Umbilical cord (tissue), 1 donor: ENCODE measurements around the gene ILF2. TPM values are rescaled to one million over a fixed set of nuclear protein-coding genes. Genes with fewer than 3 reads are reported as not detected.

Source experiments
- total RNA-seq: library from RNA; depleted of rRNA; stranded (reverse); fragments of >200 nt; gene quantifications from one replicate; pipeline ENCODE4 v1.2.3, GENCODE V29; 2014; ENCODE audit warnings: low replicate concordance; ENCODE audit not compliant: insufficient read depth

The ILF2 gene
- total RNA-seq, 1 donor from 2014 or later = 72.2 TPM

Other genes starting within 250 kb of the ILF2 start
- not detected for gene S100A7, start 210.3 kb downstream of the ILF2 start, total RNA-seq
- gene S100A6, start 135.0 kb downstream of the ILF2 start, total RNA-seq = 216 TPM
- gene S100A5, start 130.1 kb downstream of the ILF2 start, total RNA-seq = not detected
- 122 TPM for gene S100A4, start 125.2 kb downstream of the ILF2 start, total RNA-seq
- not detected for gene S100A3, start 121.7 kb downstream of the ILF2 start, total RNA-seq
- 20.7 TPM for gene S100A2, start 105.1 kb downstream of the ILF2 start, total RNA-seq
- gene S100A16, start 57.9 kb downstream of the ILF2 start, total RNA-seq = 40.0 TPM
- 29.6 TPM for gene S100A14, start 54.7 kb downstream of the ILF2 start, total RNA-seq
- 26.5 TPM for gene S100A13, start 43.5 kb downstream of the ILF2 start, total RNA-seq
- gene S100A1, start 42.6 kb downstream of the ILF2 start, total RNA-seq = 0.24 TPM
- 30.6 TPM for gene CHTOP, start 36.9 kb downstream of the ILF2 start, total RNA-seq
- gene SNAPIN, start 12.3 kb downstream of the ILF2 start, total RNA-seq = 36.6 TPM
- gene NPR1, start 7.7 kb upstream of the ILF2 start, total RNA-seq = 3.1 TPM
- 31.8 TPM for gene INTS3, start 57.1 kb upstream of the ILF2 start, total RNA-seq
- 22.9 TPM for gene SLC27A3, start 104.4 kb upstream of the ILF2 start, total RNA-seq